Activated CD4-positive, alpha-beta T cell treated with anti-CD3 and anti-CD28 coated beads for 1 hour (primary cell): Measurements from ENCODE around the gene DUS1L.

Experiments
- DNase-seq: peaks from one replicate; pipeline ENCODE4 v3.0.0-alpha.2; 2020

DUS1L gene

GRCh38 chr17:82022310-82022980 is 43.2 kb downstream of the DUS1L start, which contains the start of gene CENPX:
CENPX (minus strand) TSS chr17:82022878; CDS start chr17:82022861, 17 bp downstream.
- DNase-seq: no peak

- no peak for DNase-seq
Observed at GRCh38 chr17:82021900-82022309, 43.7 kb downstream of the DUS1L start.

GRCh38 chr17:82021107-82021899 is 44.3 kb downstream of the DUS1L start:
- DNase-seq: peak; percentile 45

GRCh38 chr17:82020572-82021106 is 45.0 kb downstream of the DUS1L start:
- DNase-seq: no peak

DNA sequence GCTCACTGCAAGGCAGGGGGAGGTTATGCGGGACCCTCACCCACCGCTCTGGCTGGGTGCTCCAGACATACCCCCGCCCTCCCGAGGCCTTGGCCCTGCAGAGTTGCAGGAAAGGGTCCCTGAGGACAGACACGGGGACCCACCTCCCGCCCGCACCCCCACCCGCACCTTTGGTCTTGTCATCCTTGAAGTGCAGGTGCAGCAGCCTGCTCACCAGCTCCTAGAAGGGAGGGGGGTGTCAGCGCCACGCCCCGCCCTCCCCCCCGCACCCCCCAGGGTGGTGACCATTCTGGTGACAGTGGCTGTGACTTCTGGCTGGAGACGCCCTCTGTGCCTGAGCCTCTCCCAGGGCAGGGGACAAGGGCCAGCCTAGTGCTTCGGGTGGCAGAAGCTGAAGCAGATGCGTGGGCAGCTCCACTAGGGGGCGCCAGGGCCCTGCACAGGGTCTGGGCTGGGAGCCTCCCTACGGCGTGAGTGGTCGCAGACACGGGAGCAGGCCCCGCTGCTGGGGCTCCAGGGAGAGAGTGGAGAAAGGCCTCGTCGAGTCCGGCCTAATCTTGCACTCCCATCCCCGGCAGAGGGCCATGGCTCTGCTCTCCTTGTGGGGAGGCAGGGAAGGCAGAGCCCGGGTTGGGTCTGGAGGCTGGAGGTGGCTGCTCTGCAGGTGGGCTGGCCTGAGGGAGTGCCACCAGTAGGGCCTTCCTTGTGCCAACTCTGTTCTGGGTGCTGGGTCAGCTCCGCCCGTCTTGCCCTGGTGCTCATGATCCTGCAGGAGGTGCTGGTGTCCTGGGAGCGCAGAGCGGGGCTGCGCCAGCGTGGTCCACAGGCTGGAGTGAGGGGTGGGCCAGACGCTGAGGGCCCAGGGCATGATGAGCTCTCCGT is 45.7 kb downstream of the DUS1L start:
- peak; percentile 44 for DNase-seq

- no peak for DNase-seq
Observed at GRCh38 chr17:82018989-82019689, 46.5 kb downstream of the DUS1L start.

- DNase-seq: no peak
Observed at GRCh38 chr17:82018152-82018988, 47.2 kb downstream of the DUS1L start.

- no peak for DNase-seq
Observed at GRCh38 chr17:82017612-82018151, 47.9 kb downstream of the DUS1L start.

DNA sequence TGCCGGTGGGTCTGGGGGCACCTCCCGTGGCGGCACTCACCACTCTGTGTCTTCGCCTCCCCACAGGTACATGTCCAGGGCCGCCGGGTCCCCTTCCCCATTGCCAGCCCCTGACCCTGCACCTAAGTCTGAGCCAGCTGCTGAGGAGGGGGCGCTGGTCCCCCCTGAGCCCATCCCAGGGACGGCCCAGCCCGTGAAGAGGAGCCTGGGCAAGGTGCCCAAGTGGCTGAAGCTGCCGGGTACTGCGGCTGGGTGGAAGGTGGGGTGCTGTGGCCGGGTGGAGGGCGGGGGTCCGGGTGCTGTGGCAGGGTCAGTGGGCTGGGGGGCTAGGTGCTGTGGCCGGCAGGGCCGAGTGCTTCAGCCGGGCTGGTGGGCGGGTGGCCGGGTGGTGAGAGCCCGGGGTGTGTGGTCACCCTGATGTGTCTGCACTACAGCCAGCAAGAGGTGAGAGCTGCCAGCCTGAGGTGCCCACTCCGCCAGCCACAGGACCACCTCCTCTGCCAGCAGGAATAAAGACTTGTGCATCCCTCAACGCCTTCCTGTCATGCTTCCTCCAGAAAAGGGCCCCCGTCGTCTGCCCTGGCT is 48.6 kb downstream of the DUS1L start:
- no peak for DNase-seq

- no peak for DNase-seq
Observed at GRCh38 chr17:82016061-82016874, 49.3 kb downstream of the DUS1L start.

- DNase-seq: no peak
Observed at GRCh38 chr17:82015311-82015971, 50.2 kb downstream of the DUS1L start.

- no peak for DNase-seq
Observed at GRCh38 chr17:82014971-82015310, 50.7 kb downstream of the DUS1L start.

DNA sequence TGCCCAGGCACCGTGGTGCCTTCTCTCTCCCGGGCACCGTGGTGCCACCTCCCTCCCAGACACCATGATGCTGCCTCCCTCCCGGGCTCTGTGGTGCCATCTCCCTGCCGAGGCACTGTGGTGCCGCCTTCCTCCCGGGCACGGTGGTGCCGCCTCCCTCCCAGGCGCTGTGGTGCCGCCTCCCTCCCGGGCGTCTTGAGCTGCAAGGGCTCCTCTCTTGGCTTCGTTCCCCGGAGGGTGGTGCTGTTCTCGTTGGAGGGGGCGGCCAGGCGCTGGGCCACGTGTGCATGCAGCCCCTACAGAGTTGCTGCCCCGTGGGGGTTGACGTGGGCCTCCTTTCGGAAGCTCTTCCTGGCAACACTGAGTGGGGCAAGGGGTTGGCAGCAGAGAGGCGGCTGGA is 51.2 kb downstream of the DUS1L start:
- DNase-seq: no peak

- no peak for DNase-seq
Observed at GRCh38 chr17:82013772-82014321, 51.8 kb downstream of the DUS1L start.

- DNase-seq: no peak
Observed at GRCh38 chr17:82013341-82013740, 52.3 kb downstream of the DUS1L start.

GRCh38 chr17:82012640-82013295 is 52.8 kb downstream of the DUS1L start:
- no peak for DNase-seq

DNA sequence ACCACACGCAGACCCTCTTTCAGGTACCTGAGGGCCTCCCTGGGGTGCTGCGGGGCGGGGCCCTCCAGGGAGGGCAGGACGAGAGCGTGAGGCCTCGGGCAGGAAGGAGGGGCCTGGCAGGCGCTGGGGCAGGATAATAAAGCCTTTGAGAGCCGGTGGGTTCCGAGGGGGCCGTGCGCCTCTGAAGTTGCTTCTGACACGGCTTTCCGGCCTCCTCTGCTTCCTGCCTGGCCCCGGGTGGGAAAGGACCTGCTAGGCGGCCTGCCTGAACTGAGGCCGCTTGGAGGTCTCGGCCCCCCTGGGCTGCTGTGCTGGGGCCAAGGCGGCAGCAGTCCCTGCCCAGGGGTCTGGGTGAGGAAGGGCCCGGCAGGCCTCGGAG is 53.4 kb downstream of the DUS1L start:
- DNase-seq: no peak

GRCh38 chr17:82011617-82012187 is 53.9 kb downstream of the DUS1L start:
- no peak for DNase-seq
